Right cardiac atrium (tissue), 5 donors: Measurements from ENCODE around the gene SLC6A11. TPM values are rescaled to one million over a fixed set of nuclear protein-coding genes. Genes with fewer than 3 reads are reported as not detected.

Experiments
- ATAC-seq, 2 donors: fragments of 200-7000 bp; cut with Tn5 transposase; one replicate each; pipeline versions ENCODE4 v1.8.0 to v1.9.1; 2020; ENCODE audit warnings: moderate library complexity in 2 of 2, mild to moderate bottlenecking in 1 of 2
- DNase-seq, 3 donors: peaks; one replicate each; pipeline ENCODE4 v3.0.0-alpha.2; 2020
- H3K27ac ChIP-seq: one replicate; pipeline ENCODE4 v1.5.1; 2013; ENCODE audit warnings: mild to moderate bottlenecking, low read length, control low read depth, moderate library complexity
- H3K27me3 ChIP-seq: one replicate; pipeline ENCODE4 v1.6.1; 2013; ENCODE audit not compliant: control insufficient read depth, insufficient read depth
- H3K4me1 ChIP-seq: one replicate; pipeline ENCODE4 v1.6.1; 2013; ENCODE audit warnings: low read length; ENCODE audit not compliant: control insufficient read depth, insufficient read depth
- H3K4me3 ChIP-seq: one replicate; pipeline ENCODE4 v1.5.1; 2013; ENCODE audit warnings: low read length, control low read depth
- H3K9me3 ChIP-seq: one replicate; pipeline ENCODE4 v1.6.1; 2013; ENCODE audit warnings: low read length; ENCODE audit not compliant: control insufficient read depth
- WGBS: extraction: QIAGEN DNeasy Blood & Tissue Kit; methylation state at CpG from one replicate; pipeline ENCODE4 v1.1.7; 2013; 5-methylcytosine and 5-hydroxymethylcytosine counted together
- intact Hi-C, 4 donors: fragments of 100-400 bp; cut with DNase I; formaldehyde crosslinking; loops; one replicate each; pipeline versions ENCODE4 v1.11.0 to v1.14.0; 2022 to 2023
- polyA plus RNA-seq: library from polyadenylated mRNA; stranded (reverse); fragments of 200-250 nt; gene quantifications from one replicate; pipeline ENCODE4 v1.2.3, GENCODE V29; 2013
- total RNA-seq, 4 donors: library from RNA; stranded (reverse); fragmentation: NEBNext Ultra II Directional; extraction: Animal tissue kit (Norgen Biotek cat#: 25700); gene quantifications; one replicate each; pipeline ENCODE4 v1.2.1, GENCODE V29; 2021
- donor health status: healthy with polysubstance abuse.
- donor health status: DM: no; HTN: yes; CAD: no.
- donor health status: DM: no; HTN: no; CAD: no.
- donor health status: DM: no; HTN: yes; CAD: no; lungs with severe emphysema.
- donor health status: DM: yes; HTN: yes; CAD: no.

SLC6A11 gene
- total and polyA plus RNA-seq, 5 donors = 0.02 TPM; not detected in 4

DNA sequence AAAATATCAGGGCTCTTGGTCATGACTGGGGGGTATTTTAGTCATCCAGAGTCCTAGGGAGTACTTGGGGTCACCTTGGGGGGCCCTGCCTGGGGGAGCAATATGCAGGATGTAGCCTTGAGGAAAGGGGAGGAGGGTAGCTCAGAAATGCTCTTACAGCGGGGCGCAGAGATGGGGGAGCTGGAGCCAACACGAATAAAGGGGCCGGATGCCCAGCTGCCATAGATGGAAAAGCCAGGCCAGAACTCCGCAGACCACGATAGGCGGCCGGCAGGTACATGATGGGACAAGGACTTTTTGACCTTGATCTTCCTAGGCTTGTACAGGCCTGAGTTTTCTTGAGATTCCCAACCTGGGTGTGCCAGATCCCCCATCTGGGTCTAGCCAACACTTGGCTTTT lies 128.8 kb downstream of the SLC6A11 start:
- peak in 2 of 3 donors; percentile 41 to 52 for DNase-seq
- intact Hi-C loops = loop anchor here in 1 of 4 donors (1.0 to 10.0 kb wide), 2 partner anchors 114 to 180 kb away; no protein-coding TSS in a partner anchor
- no peak for ATAC-seq
- Histone ChIP-seq H3K9me3 (no peaks in the 10 kb centered on the region), H3K4me1 (no peaks in the 10 kb centered on the region), H3K4me3 (no peak overlapping the region), H3K27me3 (no peaks in the 10 kb centered on the region), H3K27ac (no peak overlapping the region)
- 84% methylated on average over 8 of the region's 8 CpGs for WGBS

DNA sequence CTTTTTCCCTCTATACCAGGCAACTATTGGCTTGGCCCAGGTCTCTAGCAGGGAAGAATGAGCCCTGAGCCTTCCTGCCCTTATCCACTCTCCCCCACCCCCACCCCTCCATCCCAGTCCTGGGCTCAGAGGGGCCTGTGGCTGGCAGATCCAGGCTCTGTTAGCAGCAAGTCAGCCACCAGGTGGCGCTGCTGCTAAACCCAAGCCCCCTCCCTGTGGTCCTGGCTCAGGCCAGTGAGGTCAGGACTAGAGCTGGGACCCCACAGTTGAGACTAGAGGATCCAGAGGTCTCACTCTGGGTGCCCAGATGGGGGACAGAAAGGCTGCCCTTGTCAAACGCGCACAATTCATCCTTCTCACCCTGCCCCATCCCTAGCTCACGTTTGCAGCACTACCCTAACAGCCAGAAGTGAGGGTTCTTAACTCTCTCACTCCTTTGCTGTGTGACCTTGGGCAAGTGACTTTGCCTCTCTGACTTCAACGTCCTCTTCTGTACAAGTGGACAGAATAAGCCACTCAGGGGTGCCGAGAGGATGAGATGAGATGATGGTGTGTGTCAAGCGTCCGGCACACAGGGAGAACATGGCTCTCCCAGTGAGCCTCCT lies 129.8 kb downstream of the SLC6A11 start:
- ATAC-seq (peak; percentile 77 to 86), DNase-seq (peak; percentile 59 to 86 (median 85))
- no peaks in the 10 kb centered on the region for H3K27me3 ChIP-seq
- no peaks in the 10 kb centered on the region for H3K4me1 ChIP-seq
- H3K27ac ChIP-seq = no peak overlapping the region
- no peaks in the 10 kb centered on the region for H3K9me3 ChIP-seq
- intact Hi-C loops = loop anchor here in 1 of 4 donors (1.0 to 10.0 kb wide), 2 partner anchors 114 to 181 kb away; no protein-coding TSS in a partner anchor
- 51% methylated on average over 8 of the region's 8 CpGs for WGBS
- no peak overlapping the region for H3K4me3 ChIP-seq

DNA sequence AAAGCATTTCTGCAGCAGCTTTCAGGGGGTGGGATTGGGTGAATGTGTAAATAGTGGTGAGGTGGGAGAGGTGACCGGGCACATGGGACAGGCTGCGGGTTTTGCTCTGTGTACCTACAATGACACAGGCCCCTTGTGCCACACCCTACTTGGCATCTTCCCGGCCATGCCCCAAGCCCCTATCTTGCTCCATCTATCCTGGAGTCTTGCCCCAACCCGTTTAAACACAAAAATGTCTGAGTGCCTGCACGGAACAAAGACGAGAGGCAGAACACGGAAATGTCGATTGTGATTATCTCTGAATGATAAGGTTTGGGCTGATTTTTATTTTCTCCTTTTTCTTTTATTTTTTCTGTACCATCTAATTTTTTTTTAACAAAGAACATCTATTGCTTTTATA lies 130.5 kb downstream of the SLC6A11 start:
- no peaks in the 10 kb centered on the region for H3K9me3 ChIP-seq
- WGBS = 48% methylated on average over 8 of the region's 8 CpGs
- no peaks in the 10 kb centered on the region for H3K4me1 ChIP-seq
- peak in 1 of 3 donors; percentile 28 for DNase-seq
- no peaks in the 10 kb centered on the region for H3K27me3 ChIP-seq
- no peak overlapping the region for H3K4me3 ChIP-seq
- intact Hi-C loops = loop anchor here in 1 of 4 donors (10.0 kb wide), 1 partner anchor 182 kb away; no protein-coding TSS in a partner anchor
- no peak overlapping the region for H3K27ac ChIP-seq
- ATAC-seq = no peak

DNA sequence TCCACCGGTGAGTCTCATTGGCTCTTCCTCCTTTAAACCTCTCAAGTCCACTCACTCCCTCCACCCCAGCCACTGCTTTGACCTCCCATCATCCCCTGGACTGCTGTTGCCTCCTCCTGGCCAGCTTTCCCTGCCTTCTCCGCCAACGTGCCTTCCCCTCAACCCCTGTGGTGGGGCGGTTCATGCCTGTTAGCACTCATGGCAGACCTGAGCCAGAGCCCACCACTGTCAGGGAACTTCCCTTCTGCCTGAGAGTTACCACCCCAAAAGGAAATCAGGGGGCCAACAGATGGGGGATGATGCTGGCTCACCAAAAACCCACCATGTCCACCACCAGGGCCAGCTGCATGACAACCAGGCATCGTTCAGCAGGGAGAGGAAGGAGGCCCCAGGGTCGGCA lies 132.3 kb downstream of the SLC6A11 start:
- Histone ChIP-seq H3K4me1 (no peaks in the 10 kb centered on the region), H3K9me3 (no peaks in the 10 kb centered on the region), H3K27ac (no peak overlapping the region), H3K27me3 (no peaks in the 10 kb centered on the region), H3K4me3 (no peak overlapping the region)
- DNase-seq = peak in 1 of 3 donors; percentile 51
- ATAC-seq = no peak
- intact Hi-C loops = loop anchor here (2.0 to 10.0 kb wide), 3 partner anchors 108 to 184 kb away; no protein-coding TSS in a partner anchor
- WGBS = 75% methylated on average over 6 of the region's 6 CpGs

DNA sequence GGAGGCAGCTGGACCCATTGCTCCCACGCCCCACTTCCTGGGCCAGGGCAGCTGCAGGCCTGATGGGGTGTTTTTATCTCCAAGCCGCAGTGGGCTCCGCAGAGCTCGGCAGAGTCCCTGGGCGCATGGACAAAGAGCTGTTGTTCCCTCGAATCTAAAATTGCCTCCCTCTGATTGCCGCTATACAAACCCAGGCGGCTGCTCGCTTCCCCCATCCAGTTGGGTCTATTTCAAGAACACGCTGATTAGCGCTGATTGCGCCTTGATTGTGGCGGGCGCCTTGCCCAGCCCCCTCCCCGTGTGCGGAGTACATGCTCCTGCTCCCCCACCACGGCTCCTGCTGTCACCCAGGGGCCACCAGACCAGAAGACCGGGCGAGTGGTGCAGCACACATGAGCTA lies 133.2 kb downstream of the SLC6A11 start:
- Histone ChIP-seq H3K9me3 (no peaks in the 10 kb centered on the region), H3K27ac (no peak overlapping the region), H3K4me1 (no peaks in the 10 kb centered on the region), H3K27me3 (no peaks in the 10 kb centered on the region), H3K4me3 (no peak overlapping the region)
- DNase-seq (peak in 2 of 3 donors; percentile 63 to 68), ATAC-seq (peak; percentile 6 to 25)
- WGBS = 25% methylated on average over 19 of the region's 19 CpGs
- intact Hi-C loops = loop anchor here (2.0 to 10.0 kb wide), 3 partner anchors 108 to 184 kb away; no protein-coding TSS in a partner anchor

DNA sequence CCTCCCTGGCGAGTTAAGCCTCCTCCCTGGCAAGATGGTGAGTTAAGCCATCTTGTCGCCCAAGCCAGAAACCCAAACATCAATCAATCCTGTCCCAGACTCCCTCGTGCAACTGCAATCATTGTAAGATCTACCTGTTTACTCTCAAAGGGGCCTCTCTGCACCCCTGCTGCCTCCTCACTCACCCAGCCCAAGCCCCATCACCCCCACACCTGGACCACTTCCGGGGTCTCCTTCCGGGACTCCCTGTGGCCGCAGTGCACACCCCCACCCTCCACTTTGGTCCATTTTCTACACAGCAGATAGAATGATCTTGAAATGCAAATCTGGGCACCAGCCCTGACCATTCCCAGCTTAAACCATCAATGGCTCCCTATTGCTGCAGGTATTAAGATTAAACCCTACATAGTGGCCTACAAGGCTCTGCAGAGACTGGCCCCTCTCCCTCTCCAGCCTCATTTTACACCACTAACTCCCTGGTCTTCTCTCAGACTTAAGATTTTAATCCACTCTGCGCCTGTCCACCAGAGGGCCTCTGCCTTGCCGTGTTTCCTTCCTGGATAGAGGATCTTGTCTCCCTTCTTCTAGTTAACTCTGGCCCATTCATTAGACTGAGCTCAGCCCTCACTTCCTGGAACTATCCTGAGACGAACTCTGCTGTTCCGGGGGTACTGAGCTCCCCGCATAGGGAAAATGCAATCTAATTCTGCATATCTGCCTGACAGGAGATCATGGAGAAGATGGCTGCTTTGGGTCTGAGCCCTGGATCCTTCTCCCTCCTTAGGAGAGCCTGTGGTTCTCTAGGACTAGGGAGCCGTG lies 134.7 kb downstream of the SLC6A11 start:
- DNase-seq = peak in 2 of 3 donors; percentile 61 to 76
- no peaks in the 10 kb centered on the region for H3K9me3 ChIP-seq
- no peaks in the 10 kb centered on the region for H3K27me3 ChIP-seq
- WGBS = 48% methylated on average over 12 of the region's 12 CpGs
- intact Hi-C loops = loop anchor here in 2 of 4 donors (2.0 to 5.0 kb wide), 2 partner anchors 32 to 42 kb away; partner anchors contain the start of gene SLC6A1 (in 1 of the 2)
- no peak overlapping the region for H3K4me3 ChIP-seq
- ATAC-seq = peak; percentile 62 to 66
- H3K27ac ChIP-seq = no peak overlapping the region
- H3K4me1 ChIP-seq = no peaks in the 10 kb centered on the region

DNA sequence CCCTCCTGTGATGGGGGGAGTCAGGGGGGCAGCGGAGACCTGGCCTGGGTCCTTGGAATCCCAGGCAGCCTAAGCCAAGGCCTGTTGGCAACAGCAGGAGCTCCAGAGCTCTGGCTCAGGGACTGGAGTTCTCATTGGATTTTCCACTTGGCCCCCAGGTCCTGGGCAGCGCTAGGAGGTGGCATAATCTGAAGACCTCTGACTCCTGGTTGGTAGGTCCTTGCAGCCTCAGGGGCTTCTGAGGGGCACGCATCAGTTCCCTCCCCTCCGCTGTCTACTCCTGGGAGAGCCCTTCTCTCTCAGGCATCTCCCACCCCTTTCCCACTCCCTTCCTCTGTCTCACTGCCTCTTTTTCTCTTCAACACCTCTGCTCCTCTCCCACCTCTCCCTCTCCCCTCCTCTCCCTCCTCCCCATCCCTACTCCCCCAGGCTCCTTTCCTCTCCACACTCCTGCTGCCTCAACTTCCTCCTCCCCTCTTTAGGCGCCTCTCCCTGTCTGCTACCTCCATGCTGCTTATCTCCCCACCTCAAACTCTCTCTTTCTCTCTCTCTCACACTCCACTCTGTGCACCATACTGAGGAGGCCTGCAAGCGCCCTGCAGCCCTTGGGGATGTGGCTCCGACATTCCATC lies 135.4 kb downstream of the SLC6A11 start:
- Histone ChIP-seq H3K27me3 (no peaks in the 10 kb centered on the region), H3K9me3 (no peaks in the 10 kb centered on the region), H3K4me1 (no peaks in the 10 kb centered on the region), H3K27ac (no peak overlapping the region), H3K4me3 (no peak overlapping the region)
- intact Hi-C loops = loop anchor here in 2 of 4 donors (2.0 to 5.0 kb wide), 2 partner anchors 31 to 41 kb away; partner anchors contain the start of gene SLC6A1 (in 1 of the 2)
- peak in 1 of 2 donors; percentile 5 for ATAC-seq
- peak in 1 of 3 donors; percentile 51 for DNase-seq
- 60% methylated on average over 7 of the region's 7 CpGs for WGBS

DNA sequence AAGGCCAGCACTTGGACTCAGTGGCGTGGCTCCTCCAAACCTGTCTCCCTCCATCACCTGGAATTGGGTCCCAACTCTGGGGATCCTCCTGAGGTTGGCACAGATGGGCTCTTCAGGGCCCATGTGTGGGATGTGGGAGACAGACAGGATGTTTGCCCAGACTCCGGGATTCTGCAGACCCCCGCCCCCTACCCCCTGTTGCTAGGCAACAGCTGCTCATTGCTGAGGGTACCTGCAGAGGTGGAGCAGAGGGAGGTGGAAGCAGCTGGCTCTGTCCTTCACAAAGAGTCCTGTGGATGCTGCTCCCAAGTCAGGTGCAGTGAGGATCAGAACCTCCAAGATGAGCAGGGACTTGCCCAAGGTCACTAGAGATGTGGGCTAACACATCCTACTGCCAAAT lies 136.5 kb downstream of the SLC6A11 start:
- Histone ChIP-seq H3K4me1 (no peaks in the 10 kb centered on the region), H3K9me3 (no peaks in the 10 kb centered on the region), H3K27ac (no peak overlapping the region), H3K4me3 (no peak overlapping the region), H3K27me3 (no peaks in the 10 kb centered on the region)
- ATAC-seq (no peak), DNase-seq (peak in 1 of 3 donors; percentile 25)
- intact Hi-C loops = loop anchor here in 1 of 4 donors (5.0 kb wide), 1 partner anchor 40 kb away; the partner anchor contains the start of gene SLC6A1
- WGBS = 64% methylated on average over 3 of the region's 3 CpGs

DNA sequence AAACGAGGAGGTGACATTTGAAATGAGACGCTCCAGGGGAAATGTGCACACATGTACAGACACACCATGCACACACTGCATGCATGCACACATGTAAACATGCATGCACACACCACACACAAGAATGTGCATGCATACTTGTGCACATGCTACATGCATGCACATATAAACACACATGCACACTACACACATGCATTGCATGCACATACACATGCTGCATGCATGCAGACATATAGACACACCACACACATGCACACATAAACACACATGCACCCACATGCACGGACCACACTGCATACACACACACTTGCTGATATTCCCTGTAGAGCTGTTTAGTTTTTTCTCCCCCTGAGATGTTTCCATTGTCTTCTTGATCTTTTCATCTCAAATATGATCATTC lies 138.7 kb downstream of the SLC6A11 start:
- no peak overlapping the region for H3K4me3 ChIP-seq
- H3K27ac ChIP-seq = no peak overlapping the region
- H3K4me1 ChIP-seq = peaks cover 4% of the 10 kb centered on the region
- DNase-seq (no peak), ATAC-seq (no peak)
- no peaks in the 10 kb centered on the region for H3K27me3 ChIP-seq
- WGBS = 78% methylated on average over 3 of the region's 3 CpGs
- intact Hi-C loops = loop anchor here in 2 of 4 donors (5.0 kb wide), 2 partner anchors 38 to 282 kb away; partner anchors contain the start of gene SLC6A1 (in 1 of the 2)
- H3K9me3 ChIP-seq = no peaks in the 10 kb centered on the region

DNA sequence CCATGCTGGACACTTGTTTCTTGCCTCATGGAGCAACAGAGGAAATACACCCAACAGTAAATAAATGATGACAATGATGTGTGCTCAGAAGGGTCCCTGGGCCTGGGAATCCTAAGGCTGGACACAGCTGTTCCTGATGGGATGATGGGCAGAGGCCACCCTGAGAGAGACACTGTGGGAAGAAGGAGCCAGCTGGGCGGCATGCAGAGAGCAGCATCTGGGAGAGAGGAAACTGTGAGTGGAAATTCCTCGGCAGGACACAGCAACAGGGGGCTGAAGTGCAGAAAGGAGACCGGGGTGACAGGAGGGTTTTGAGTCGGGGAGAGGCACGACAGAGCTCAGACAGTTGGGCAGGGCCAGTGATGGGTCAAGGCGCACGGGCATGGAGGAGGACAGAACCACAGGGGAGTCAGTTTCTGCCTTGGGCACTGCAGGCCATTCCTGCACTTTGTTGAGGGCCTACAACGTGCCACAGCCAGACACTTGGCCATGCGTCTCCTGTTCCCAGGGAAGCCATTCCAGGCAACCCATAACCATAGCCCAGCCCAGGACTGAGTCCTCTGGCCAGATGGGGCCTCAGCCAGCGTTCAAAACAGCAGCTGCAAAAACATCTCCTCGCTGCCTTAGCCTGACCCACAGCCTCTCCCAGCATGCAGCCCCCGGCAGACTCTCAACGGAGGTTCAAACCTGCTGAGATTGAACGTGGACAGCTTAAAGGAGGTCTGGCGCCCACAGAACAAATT lies 139.9 kb downstream of the SLC6A11 start:
- WGBS = 44% methylated on average over 15 of the region's 15 CpGs
- Histone ChIP-seq H3K9me3 (no peaks in the 10 kb centered on the region), H3K4me3 (no peak overlapping the region), H3K27me3 (no peaks in the 10 kb centered on the region), H3K4me1 (peaks cover 4% of the 10 kb centered on the region), H3K27ac (no peak overlapping the region)
- ATAC-seq (peak; percentile 53 to 56), DNase-seq (peak; percentile 49 to 85 (median 78))
- intact Hi-C loops = loop anchor here in 1 of 4 donors (5.0 kb wide), 1 partner anchor 284 kb away; no protein-coding TSS in a partner anchor
